Epidermal melanocyte (primary cell): ENCODE results near the gene RUFY4.
"Not testable (repeated sequence)": the region's sequence is repeated elsewhere in the genome, so short reads cannot be mapped to it uniquely, and the experiment has no call there.

ENCODE experiments used
- DNase-seq: peaks from one replicate; pipeline ENCODE4 v3.0.0; 2011; ENCODE audit warnings: low spot score; ENCODE audit not compliant: insufficient read length

RUFY4 gene, protein sequence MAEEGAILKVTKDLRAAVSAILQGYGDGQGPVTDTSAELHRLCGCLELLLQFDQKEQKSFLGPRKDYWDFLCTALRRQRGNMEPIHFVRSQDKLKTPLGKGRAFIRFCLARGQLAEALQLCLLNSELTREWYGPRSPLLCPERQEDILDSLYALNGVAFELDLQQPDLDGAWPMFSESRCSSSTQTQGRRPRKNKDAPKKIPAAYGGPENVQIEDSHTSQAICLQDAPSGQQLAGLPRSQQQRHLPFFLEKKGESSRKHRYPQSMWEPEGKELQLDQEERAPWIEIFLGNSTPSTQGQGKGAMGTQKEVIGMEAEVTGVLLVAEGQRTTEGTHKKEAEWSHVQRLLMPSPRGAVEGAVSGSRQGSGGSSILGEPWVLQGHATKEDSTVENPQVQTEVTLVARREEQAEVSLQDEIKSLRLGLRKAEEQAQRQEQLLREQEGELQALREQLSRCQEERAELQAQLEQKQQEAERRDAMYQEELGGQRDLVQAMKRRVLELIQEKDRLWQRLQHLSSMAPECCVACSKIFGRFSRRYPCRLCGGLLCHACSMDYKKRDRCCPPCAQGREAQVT

GRCh38 chr2:218068721-218069334 lies at the start of gene RUFY4:
RUFY4 (plus strand) TSS chr2:218069253; CDS start chr2:218070606, 1,353 bp downstream.
- not testable (repeated sequence) for DNase-seq

DNA sequence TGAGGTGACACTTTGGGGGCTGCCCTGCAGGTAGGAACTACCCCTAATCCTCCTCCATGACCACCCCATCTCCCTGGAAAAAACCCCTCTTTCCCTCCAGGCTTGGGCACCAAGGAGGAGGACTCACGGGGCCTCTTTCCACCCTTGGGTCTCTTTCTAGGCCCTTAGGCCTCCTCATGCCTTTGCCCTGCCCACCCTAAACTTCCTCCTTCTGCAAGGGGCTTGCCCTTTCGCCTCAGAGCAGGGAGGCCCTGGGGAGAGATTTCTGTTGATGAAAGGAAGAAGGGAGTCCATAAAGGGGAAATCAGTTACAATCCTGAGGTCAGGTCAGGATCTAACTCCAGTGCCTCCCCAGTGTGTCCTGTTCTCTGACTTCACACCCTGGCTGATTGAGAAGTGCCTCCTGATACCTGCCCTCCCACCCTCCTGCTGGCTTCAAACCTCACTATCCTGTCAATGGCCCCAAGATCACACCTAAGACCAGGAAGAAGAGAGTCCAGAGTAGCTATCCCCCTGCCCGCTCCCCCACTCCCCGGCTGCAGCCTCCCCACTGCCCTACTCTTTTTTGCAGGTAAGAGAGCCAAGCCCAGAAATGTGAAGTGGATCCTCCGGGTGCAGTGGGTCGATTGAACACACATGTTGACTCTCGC lies 49.5 kb upstream of the RUFY4 start:
- no peak for DNase-seq

DNA sequence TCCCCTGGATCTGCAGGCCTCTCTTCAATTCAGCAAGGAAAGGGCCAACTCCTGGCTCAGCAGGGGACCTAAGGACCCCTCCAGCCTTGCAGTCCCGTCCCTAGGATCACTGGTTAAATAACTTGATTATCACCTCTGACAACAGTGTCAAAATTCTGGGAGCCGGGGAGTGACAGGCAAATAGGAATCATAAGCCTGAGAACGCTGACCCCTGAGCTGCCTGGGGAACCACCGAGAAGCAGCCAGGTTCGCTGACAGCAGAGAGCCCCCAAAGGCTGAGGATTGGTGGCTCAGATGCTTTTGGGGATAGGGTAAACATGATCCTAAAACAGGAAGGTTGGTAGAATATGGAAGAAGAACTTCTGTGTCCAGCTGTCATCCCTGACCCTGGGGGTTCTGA lies 48.8 kb upstream of the RUFY4 start:
- DNase-seq, result no peak

DNA sequence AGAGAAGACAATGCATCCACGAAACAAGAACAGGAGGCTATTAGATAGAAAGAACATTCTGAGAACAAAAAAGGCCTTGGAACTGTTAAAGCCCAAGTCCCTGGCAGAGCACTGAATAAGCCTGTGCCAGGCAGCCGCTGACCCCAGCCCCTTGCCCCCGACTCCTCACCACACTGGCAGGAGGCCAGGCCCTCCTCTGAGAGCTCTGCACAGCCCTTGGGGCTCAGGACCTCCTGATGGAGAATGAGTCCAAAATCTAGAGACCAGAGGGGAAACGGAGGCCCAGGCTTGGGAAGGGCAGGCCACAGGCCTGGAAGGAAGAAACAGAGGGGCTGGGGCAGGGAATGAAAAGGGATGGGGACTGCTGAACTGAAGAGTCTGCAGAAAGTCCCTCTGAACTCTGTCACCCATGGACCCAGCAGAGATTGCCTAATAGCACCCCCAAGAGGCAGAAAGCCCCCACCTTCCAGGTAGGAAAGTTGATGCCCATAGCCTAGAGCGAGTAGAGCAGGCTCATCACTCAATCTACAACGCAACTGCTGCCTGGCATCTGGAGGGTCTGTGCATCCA lies 48.0 kb upstream of the RUFY4 start:
- DNase-seq, result no peak

- DNase-seq, result no peak
Observed at GRCh38 chr2:218021536-218022071, 47.4 kb upstream of the RUFY4 start.

GRCh38 chr2:218022131-218022850 lies 46.8 kb upstream of the RUFY4 start:
- DNase-seq, result no peak

DNA sequence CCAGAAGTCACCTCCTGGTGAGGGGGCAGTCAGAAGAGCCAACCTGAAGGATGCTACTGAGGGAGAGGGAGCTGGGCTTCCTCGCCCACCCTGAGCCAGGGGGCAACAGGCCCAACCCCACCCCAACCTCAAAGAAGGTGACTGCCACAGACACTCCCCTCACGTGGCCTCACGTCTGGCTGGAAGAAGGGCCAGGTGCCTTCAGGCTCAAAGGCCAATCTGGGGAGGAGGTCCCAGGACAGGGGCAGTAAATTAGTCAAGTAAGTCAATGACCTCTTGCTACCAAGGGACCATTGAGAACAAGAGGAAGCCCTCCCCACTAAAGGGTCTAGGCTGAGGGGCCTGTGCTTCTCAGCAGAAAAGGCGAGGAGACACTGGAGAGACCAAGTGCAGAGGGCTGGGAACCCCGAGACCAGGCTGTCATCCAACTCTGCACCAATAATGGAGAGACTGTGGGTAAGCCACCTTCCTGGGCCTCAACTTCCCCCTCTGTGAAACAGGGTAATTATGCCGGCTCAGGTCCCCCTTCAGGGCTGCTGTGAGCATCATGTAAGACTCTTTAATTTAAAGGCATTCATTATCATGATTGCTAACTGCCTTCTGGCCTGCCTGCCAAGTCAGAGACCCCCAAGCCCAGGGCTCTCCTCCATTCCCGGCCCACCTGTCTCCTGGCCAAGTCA lies 46.1 kb upstream of the RUFY4 start:
- no peak for DNase-seq

GRCh38 chr2:218023636-218024035 lies 45.4 kb upstream of the RUFY4 start:
- DNase-seq, result no peak

- DNase-seq, result no peak
Observed at GRCh38 chr2:218024336-218024735, 44.7 kb upstream of the RUFY4 start.

DNA sequence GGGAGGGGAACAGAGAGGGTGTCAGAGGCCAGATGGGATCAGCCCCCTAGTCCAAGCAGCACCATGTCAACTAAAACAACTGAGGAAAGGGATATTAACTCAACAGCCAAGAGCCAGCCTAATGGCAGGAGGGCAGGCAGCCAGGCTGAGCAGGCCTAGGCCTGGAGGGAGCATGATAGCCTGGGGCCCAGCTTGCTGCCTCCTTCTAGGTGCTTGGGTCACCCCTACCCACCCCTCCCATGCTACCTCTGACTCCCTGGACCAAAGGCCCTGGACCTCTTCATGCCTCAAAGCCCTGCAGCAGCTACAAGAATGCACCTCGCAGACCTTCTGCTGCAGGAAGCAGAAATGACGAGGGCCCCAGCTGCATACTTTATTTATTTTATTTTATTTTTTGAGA lies 44.2 kb upstream of the RUFY4 start:
- no peak for DNase-seq

DNA sequence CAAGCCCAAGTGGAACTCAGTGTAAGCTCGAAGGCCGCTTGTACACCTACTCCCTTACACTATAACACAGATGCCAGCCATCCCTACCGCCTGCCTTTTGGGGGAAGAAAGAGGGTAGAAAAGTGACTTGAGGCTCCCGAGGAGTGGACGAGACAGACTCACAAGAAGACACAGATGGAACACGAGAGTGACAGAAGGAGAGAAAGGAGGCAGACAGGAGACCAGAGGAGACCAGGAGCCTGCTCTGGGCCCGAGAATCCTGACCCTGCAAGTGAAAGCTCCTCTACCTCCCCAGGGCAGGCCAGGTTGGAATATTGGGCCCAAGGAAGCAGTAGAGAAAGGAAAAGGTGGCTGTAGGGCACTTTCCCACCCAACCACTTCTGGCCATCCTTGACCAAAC lies 42.8 kb upstream of the RUFY4 start:
- DNase-seq, result no peak

DNA sequence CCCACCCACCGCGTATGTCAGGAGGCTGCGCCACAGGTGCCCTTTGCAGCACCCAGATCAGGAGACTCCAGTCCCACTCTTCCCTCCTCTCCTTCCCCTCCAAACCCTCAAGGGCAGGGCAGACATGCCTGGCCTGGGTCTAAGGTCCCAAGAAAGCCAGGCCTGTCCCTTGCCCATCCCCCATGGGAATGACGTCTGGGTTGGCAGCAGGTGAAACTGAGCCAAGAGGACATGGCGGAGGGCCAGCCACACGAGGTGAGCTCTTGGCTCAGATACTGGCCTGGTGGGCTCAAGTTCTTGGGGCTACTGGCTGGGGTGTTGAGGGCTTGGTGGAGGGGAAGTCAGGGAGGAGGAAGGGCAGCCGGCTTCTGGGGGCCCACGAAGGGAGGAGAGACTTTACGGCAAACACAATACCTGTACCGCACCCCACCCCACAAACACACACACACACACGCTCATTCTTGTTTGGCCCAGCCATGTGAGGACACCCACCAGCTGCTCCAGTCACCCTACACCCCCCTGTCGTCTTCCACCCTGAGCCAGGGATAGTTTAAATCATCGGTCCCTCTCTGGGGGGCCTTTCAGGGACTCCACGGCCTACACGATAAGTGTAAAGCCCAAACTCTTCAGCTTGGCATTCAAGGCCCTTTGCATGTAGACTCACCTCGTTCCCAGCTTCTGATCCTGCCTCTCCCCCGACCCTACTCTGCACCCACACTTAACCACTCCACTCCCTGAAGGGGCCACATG lies 42.2 kb upstream of the RUFY4 start:
- DNase-seq, result no peak

- DNase-seq, result no peak
Observed at GRCh38 chr2:218027426-218028188, 41.4 kb upstream of the RUFY4 start.

- no peak for DNase-seq
Observed at GRCh38 chr2:218028189-218028495, 40.9 kb upstream of the RUFY4 start.

GRCh38 chr2:218028562-218029348 lies 40.3 kb upstream of the RUFY4 start:
- no peak for DNase-seq

DNA sequence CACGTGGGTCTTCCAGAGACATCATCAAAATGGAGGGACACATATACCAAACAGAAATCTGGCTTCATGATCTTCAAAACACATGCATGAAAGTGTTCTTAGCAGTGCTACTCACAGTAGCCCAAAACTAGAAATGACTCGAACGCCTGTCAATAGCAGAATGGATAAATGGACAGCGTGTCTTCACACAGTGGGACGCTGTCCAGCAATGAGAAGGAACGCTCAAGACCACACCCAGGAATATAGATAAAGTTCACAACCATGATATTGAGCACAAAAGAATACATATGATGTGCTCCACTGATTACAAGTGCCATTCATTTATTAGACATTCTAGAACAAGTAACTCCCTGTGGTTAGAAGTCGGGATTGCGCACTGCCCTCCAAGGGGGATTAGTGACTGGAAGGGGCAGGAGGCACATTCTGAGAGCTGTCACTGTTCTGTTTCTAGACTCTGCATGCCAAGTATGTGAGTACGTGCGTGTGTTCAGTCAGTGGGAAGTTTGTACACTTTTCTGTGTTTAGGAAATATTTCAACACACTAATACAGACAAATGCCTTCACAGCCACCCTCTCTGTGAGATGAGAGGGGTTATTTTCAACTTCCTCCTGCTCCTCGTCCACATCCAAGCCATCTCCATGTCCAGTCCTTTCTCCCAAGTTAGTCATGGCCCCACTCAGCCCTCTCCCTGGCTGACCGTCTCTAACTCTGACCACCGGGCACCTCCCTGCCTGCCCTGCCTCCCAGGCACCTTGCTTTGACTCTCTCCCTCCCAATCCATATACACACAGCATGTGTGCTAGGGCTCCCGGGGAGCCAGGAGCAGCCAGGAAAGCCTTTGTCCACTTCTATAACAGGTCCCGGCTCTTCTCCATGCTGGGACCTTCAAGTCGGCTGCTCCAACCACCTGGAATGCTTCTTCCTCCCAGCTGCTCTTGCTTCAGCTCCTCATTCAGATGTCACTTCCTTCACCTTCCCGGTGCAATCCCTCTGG lies 39.4 kb upstream of the RUFY4 start:
- no peak for DNase-seq
